ENCODE results near the gene GRM2. TPM values are rescaled to one million over a fixed set of nuclear protein-coding genes. Genes with fewer than 3 reads are reported as not detected.

GRM2 gene
- total and polyA plus RNA-seq, 2 of the 8 experiments (the other 6 are each of a cell fraction or from before 2014, with no cell fraction given) = 3.9 to 10.5 TPM

- TF ChIP-seq RNF2 (IDR thresholded peaks at IDR 0.05; ENCODE audit: borderline replicate concordance, low read depth, low read length, missing control alignments, poor library complexity, severe bottlenecking) (no peak), SUZ12 (IDR thresholded peaks at IDR 0.05; ENCODE audit: low read length) (no peak)
Observed at GRCh38 chr3:51729042-51729633, 22.3 kb downstream of the GRM2 start (continued).

Measured in H1 (cell line).